Heart left ventricle (tissue), 13 donors: ENCODE results near the gene ZNF862.

Experiments
- POLR2A ChIP-seq, 2 donors: fragments of 450-650 bp; IDR thresholded peaks; one replicate each; pipeline ENCODE4 v1.6.1; 2017; ENCODE audit warnings: antibody characterized with exemption in 2 of 2, mild to moderate bottlenecking in 2 of 2, moderate library complexity in 2 of 2
- TF ChIP-seq, protein P1 (sequence below), 12 donors: fragments of 200-600 bp; sonication (generic) in 4 of 12; IDR thresholded peaks; one replicate each; pipeline versions ENCODE4 v1.5.0 to v1.8.0; 2018 to 2022; ENCODE audit warnings: antibody characterized with exemption in 12 of 12, mild to moderate bottlenecking in 5 of 12
- donor health status: ischemic (EF 13 %, LVEDD 7.1; RV severe dilation, severe dysfunction).
- donor health status: DM: no; HTN: yes; CAD: no.
- donor health status: DM: no; HTN: no; CAD: no.
- donor health status: ischemic (EF 25% LVEDD 6.9; RV normal size, moderate dysfunction).
- donor health status: ischemic (EF 25% LVEDD 5.7; RV mildly dilated, moderate dysfunction).
- donor health status: ischemic (EF 35%, LVEDD 5.7; RV mildly dilated, moderate dysfunction).
- donor health status: nonischemic (EF 11% LVEDD 7.7; RV severe dilation, severe dysfunction).
- donor health status: DM: yes; HTN: yes; CAD: no.
- donor health status: PGD.
- donor health status: ischemic (EF 29% LVEDD 5.4; RV normal size, mild dysfunction).
- donor health status: nonischemic (EF 23%, LVEDD 6.1; RV moderate dilation, normal function).

DNA sequence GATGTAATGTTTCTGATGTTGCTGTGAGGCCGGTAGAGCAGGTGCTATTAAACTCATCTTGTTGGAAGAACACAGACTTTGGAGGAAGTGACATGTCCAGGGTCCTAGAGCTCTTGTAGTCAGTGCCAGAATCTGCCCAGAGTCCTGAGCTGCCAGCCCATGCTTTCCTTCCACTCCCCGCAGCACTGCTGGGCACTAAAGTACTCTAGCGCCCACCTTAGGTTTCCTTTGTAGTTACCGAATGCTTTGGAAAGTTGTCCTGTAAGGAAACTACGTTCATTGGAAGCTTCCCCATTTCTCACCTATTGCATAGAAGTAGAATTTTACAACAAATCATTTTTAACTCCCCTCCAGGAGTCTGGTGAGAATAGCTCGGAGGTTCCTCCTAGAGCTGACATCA is 11.0 kb downstream of the ZNF862 start:
- TF ChIP-seq, protein P1, sequence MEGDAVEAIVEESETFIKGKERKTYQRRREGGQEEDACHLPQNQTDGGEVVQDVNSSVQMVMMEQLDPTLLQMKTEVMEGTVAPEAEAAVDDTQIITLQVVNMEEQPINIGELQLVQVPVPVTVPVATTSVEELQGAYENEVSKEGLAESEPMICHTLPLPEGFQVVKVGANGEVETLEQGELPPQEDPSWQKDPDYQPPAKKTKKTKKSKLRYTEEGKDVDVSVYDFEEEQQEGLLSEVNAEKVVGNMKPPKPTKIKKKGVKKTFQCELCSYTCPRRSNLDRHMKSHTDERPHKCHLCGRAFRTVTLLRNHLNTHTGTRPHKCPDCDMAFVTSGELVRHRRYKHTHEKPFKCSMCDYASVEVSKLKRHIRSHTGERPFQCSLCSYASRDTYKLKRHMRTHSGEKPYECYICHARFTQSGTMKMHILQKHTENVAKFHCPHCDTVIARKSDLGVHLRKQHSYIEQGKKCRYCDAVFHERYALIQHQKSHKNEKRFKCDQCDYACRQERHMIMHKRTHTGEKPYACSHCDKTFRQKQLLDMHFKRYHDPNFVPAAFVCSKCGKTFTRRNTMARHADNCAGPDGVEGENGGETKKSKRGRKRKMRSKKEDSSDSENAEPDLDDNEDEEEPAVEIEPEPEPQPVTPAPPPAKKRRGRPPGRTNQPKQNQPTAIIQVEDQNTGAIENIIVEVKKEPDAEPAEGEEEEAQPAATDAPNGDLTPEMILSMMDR (IDR thresholded peaks at IDR 0.05) = no peak
- TF ChIP-seq POLR2A (IDR thresholded peaks at IDR 0.05) = no peak
